WTC11 (cell line): Measurements from ENCODE around the gene ARHGEF28. TPM values are rescaled to one million over a fixed set of nuclear protein-coding genes. Genes with fewer than 3 reads are reported as not detected.

Source experiments
- ATAC-seq: fragments of 200-7000 bp; cut with Tn5 transposase; 2 replicates; pipeline ENCODE4 v1.10.0; 2021; ENCODE audit warnings: mild to moderate bottlenecking, moderate library complexity
- CTCF ChIA-PET: fragments of 300-600 bp; sonication (Branson Sonifier 250); formaldehyde crosslinking; loops from one replicate; lab custom pipeline; 2021; ENCODE audit warnings: antibody characterized with exemption; lab: Charles Lee
- POLR2A ChIA-PET: fragments of 350-600 bp; sonication (Branson Sonifier 250); formaldehyde crosslinking; loops from one replicate; lab custom pipeline; 2021; ENCODE audit warnings: antibody characterized with exemption; lab: Charles Lee
- DNase-seq: peaks from one replicate; pipeline ENCODE4 v3.0.0; 2021; ENCODE audit warnings: low spot score
- H3K27ac Mint-ChIP-seq: 2 replicates; pipeline ENCODE4 v1.8.0; 2021; ENCODE audit warnings: mixed read lengths
- H3K27me3 Mint-ChIP-seq: 2 replicates; pipeline ENCODE4 v1.8.0; 2021; ENCODE audit warnings: low read depth, mild to moderate bottlenecking, moderate library complexity, mixed read lengths
- H3K36me3 Mint-ChIP-seq: 2 replicates; pipeline ENCODE4 v1.8.0; 2021; ENCODE audit warnings: mixed read lengths
- H3K4me1 Mint-ChIP-seq: 2 replicates; pipeline ENCODE4 v1.8.0; 2022; ENCODE audit warnings: mixed read lengths
- H3K4me3 Mint-ChIP-seq: 2 replicates; pipeline ENCODE4 v1.8.0; 2021; ENCODE audit warnings: mild to moderate bottlenecking, moderate library complexity, mixed read lengths
- H3K9me3 Mint-ChIP-seq: 2 replicates; pipeline ENCODE4 v1.8.0; 2021; ENCODE audit warnings: mixed read lengths
- CBFB ChIP-seq: sonication (generic); formaldehyde crosslinking; IDR thresholded peaks from 2 replicates; pipeline ENCODE4 v1.8.1; 2022; ENCODE audit warnings: mild to moderate bottlenecking, low read depth, missing genetic modification reagents
- IRF2 ChIP-seq: sonication (generic); formaldehyde crosslinking; IDR thresholded peaks from 2 replicates; pipeline ENCODE4 v1.8.0; 2022; ENCODE audit warnings: low read depth, missing genetic modification reagents, borderline replicate concordance
- JUN ChIP-seq: sonication (generic); formaldehyde crosslinking; IDR thresholded peaks from 2 replicates; pipeline ENCODE4 v1.8.0; 2023; ENCODE audit warnings: mild to moderate bottlenecking, missing genetic modification reagents
- NR1H2 ChIP-seq: sonication (generic); formaldehyde crosslinking; IDR thresholded peaks from 2 replicates; pipeline ENCODE4 v1.9.0; 2021; ENCODE audit warnings: mild to moderate bottlenecking, moderate library complexity, missing genetic modification reagents
- SOX15 ChIP-seq: fragments of 250-450 bp; sonication (Bioruptor Pico); IDR thresholded peaks from 2 replicates; pipeline ENCODE4 v1.9.0; 2021; ENCODE audit warnings: mild to moderate bottlenecking
- TCF7 ChIP-seq: sonication (generic); formaldehyde crosslinking; IDR thresholded peaks from 2 replicates; pipeline ENCODE4 v1.8.0; 2022; ENCODE audit warnings: mild to moderate bottlenecking, low read depth, missing genetic modification reagents, moderate library complexity
- ZBTB21 ChIP-seq: sonication (generic); formaldehyde crosslinking; IDR thresholded peaks from 2 replicates; pipeline ENCODE4 v1.8.1; 2023; ENCODE audit warnings: mild to moderate bottlenecking, missing genetic modification reagents, borderline replicate concordance
- ZNF138 ChIP-seq: sonication (generic); formaldehyde crosslinking; conservative IDR thresholded peaks from 2 replicates; pipeline ENCODE4 v1.8.1; 2022; ENCODE audit warnings: mild to moderate bottlenecking, moderate library complexity, missing genetic modification reagents
- ZNF396 ChIP-seq: fragments of 250-450 bp; sonication (Bioruptor Pico); IDR thresholded peaks from 2 replicates; pipeline ENCODE4 v1.8.0; 2021; ENCODE audit warnings: mild to moderate bottlenecking, moderate library complexity, borderline replicate concordance
- ZNF423 ChIP-seq: fragments of 250-450 bp; sonication (Bioruptor Pico); IDR thresholded peaks from 2 replicates; pipeline ENCODE4 v2.1.2; 2022; ENCODE audit warnings: mild to moderate bottlenecking, moderate library complexity
- total RNA-seq: library from RNA; stranded (reverse); gene quantifications from 3 replicates; pipeline ENCODE4 v1.2.3, GENCODE V29; 2021
- TF ChIP-seq, protein P1 (sequence below): sonication (generic); formaldehyde crosslinking; IDR thresholded peaks from 2 replicates; pipeline ENCODE4 v1.8.1; 2022; ENCODE audit warnings: mild to moderate bottlenecking, moderate library complexity, missing genetic modification reagents
- TF ChIP-seq, protein P2 (sequence below): sonication (generic); formaldehyde crosslinking; IDR thresholded peaks from 2 replicates; pipeline ENCODE4 v1.8.1; 2022; ENCODE audit warnings: missing genetic modification reagents, borderline replicate concordance
- TF ChIP-seq, protein P3 (sequence below): fragments of 250-450 bp; sonication (Bioruptor Pico); IDR thresholded peaks from 2 replicates; pipeline ENCODE4 v1.9.0; 2021; ENCODE audit warnings: mild to moderate bottlenecking
- TF ChIP-seq, protein P4 (sequence below): fragments of 250-450 bp; sonication (Bioruptor Pico); IDR thresholded peaks from 2 replicates; pipeline ENCODE4 v1.9.0; 2021; ENCODE audit warnings: moderate library complexity, mild to moderate bottlenecking, inconsistent platforms, borderline replicate concordance
- TF ChIP-seq, protein P5 (sequence below): fragments of 250-450 bp; sonication (Bioruptor Pico); IDR thresholded peaks from 2 replicates; pipeline ENCODE4 v1.9.0; 2021; ENCODE audit warnings: mild to moderate bottlenecking, borderline replicate concordance
- TF ChIP-seq, protein P6 (sequence below): fragments of 200-600 bp; IDR thresholded peaks from 2 replicates; pipeline ENCODE4 v1.8.0; 2022; ENCODE audit warnings: antibody characterized with exemption
- TF ChIP-seq, protein P7 (sequence below): sonication (generic); formaldehyde crosslinking; IDR thresholded peaks from 2 replicates; pipeline ENCODE4 v1.8.0; 2022; ENCODE audit warnings: mild to moderate bottlenecking, missing genetic modification reagents

The ARHGEF28 gene
- total RNA-seq, 1 experiment from 2014 or later, result 0.96 TPM

DNA sequence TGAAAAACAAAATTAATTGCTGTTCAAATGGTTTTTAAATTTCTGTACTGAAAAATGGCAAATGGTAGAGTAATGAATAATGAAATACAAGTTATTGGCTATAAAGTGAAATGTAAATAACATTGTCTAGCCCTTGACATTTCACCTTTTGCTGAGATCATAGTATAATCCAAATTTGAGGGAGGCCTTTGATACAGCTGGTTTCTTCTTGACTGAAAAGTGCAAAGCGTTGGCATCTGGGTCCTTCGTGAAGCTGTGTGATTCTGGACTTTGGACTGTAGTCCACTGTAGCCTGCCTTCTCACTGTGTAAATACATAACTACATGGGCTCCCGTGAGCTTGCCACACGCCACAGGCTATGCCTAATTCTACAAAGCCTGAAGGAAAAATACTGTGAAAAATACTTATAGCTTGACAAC is 52.3 kb downstream of the ARHGEF28 start:
- H3K9me3 Mint-ChIP-seq, result no peaks in the 10 kb centered on the region
- H3K27me3 Mint-ChIP-seq, result no peaks in the 10 kb centered on the region
- H3K4me3 Mint-ChIP-seq, result no peak overlapping the region
- no peaks in the 10 kb centered on the region for H3K4me1 Mint-ChIP-seq
- DNase-seq (no peak), ATAC-seq (no peak)
- no peak for TF ChIP-seq CBFB (CRISPR knock-in tag)
- TF ChIP-seq, protein P1, sequence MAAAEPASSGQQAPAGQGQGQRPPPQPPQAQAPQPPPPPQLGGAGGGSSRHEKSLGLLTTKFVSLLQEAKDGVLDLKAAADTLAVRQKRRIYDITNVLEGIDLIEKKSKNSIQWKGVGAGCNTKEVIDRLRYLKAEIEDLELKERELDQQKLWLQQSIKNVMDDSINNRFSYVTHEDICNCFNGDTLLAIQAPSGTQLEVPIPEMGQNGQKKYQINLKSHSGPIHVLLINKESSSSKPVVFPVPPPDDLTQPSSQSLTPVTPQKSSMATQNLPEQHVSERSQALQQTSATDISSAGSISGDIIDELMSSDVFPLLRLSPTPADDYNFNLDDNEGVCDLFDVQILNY (CRISPR knock-in tag), result no peak
- TF ChIP-seq, protein P2, sequence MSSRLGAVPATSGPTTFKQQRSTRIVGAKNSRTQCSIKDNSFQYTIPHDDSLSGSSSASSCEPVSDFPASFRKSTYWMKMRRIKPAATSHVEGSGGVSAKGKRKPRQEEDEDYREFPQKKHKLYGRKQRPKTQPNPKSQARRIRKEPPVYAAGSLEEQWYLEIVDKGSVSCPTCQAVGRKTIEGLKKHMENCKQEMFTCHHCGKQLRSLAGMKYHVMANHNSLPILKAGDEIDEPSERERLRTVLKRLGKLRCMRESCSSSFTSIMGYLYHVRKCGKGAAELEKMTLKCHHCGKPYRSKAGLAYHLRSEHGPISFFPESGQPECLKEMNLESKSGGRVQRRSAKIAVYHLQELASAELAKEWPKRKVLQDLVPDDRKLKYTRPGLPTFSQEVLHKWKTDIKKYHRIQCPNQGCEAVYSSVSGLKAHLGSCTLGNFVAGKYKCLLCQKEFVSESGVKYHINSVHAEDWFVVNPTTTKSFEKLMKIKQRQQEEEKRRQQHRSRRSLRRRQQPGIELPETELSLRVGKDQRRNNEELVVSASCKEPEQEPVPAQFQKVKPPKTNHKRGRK, result no peak
- no peak for TF ChIP-seq JUN (CRISPR knock-in tag)
- no peak for TF ChIP-seq IRF2 (CRISPR knock-in tag)
- POLR2A ChIA-PET, result no interaction called here
- H3K36me3 Mint-ChIP-seq, result no peaks in the 10 kb centered on the region
- CTCF ChIA-PET, result no interaction called here
- H3K27ac Mint-ChIP-seq, result no peak overlapping the region

DNA sequence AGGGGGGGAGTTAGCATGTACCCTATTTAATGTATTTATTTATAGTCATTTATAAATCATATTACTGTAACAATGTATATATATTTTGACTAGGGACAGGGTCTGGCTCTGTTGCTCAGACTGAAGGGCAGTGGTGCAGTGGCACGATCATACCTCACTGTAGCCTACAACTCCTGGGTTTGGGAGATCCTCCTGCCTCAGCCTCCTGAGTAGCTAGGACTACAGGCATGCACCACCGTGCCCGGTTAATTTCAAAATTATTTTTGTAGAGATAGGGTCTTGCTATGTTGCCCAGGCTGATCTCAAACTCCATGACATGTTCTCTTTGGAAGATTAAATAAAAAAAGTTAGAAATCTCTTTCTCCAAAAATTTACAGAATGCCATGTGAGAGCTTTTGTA is 52.8 kb downstream of the ARHGEF28 start:
- CTCF ChIA-PET, result interaction anchor here (1.7 kb wide), 1 partner anchor 15 kb away, joined by 4 read pairs; no protein-coding TSS in a partner anchor
- no peaks in the 10 kb centered on the region for H3K36me3 Mint-ChIP-seq
- no peaks in the 10 kb centered on the region for H3K4me1 Mint-ChIP-seq
- no peak for ATAC-seq
- no peak for DNase-seq
- TF ChIP-seq ZNF396 (no peak), SOX15 (CRISPR knock-in tag) (no peak), ZBTB21 (no peak)
- TF ChIP-seq, protein P3, sequence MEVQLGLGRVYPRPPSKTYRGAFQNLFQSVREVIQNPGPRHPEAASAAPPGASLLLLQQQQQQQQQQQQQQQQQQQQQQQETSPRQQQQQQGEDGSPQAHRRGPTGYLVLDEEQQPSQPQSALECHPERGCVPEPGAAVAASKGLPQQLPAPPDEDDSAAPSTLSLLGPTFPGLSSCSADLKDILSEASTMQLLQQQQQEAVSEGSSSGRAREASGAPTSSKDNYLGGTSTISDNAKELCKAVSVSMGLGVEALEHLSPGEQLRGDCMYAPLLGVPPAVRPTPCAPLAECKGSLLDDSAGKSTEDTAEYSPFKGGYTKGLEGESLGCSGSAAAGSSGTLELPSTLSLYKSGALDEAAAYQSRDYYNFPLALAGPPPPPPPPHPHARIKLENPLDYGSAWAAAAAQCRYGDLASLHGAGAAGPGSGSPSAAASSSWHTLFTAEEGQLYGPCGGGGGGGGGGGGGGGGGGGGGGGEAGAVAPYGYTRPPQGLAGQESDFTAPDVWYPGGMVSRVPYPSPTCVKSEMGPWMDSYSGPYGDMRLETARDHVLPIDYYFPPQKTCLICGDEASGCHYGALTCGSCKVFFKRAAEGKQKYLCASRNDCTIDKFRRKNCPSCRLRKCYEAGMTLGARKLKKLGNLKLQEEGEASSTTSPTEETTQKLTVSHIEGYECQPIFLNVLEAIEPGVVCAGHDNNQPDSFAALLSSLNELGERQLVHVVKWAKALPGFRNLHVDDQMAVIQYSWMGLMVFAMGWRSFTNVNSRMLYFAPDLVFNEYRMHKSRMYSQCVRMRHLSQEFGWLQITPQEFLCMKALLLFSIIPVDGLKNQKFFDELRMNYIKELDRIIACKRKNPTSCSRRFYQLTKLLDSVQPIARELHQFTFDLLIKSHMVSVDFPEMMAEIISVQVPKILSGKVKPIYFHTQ, result no peak
- no peak overlapping the region for H3K4me3 Mint-ChIP-seq
- H3K27me3 Mint-ChIP-seq, result no peaks in the 10 kb centered on the region
- H3K9me3 Mint-ChIP-seq, result no peaks in the 10 kb centered on the region
- H3K27ac Mint-ChIP-seq, result no peak overlapping the region
- POLR2A ChIA-PET, result no interaction called here

DNA sequence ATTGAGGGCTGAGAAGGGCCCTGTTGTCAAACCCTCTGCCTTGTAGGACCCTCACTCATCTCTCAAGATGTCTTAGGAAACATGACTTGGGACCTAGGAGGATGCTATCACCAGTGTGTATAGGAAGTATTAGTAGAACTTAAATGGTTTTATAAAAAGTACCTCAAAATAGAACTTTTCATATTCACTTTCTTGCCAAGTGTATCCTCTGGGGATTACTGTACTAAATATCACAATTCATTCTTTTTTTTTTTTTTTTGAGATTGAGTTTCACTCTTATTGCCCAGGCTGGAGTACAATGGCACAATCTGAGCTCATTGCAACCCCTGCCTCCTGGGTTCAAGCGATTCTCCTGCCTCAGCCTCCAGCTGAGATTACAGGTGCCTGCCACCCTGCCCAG is 56.2 kb downstream of the ARHGEF28 start:
- Mint-ChIP-seq H3K27ac (no peak overlapping the region), H3K27me3 (no peaks in the 10 kb centered on the region), H3K4me3 (no peak overlapping the region), H3K4me1 (no peaks in the 10 kb centered on the region), H3K9me3 (no peaks in the 10 kb centered on the region), H3K36me3 (no peaks in the 10 kb centered on the region)
- POLR2A ChIA-PET, result no interaction called here
- CTCF ChIA-PET, result interaction anchor here (0.6 kb wide), 1 partner anchor 91 kb away, joined by 4 read pairs; no protein-coding TSS in a partner anchor
- no peak for ATAC-seq
- DNase-seq, result no peak
- TF ChIP-seq TCF7 (no peak), CBFB (CRISPR knock-in tag) (no peak), ZNF138 (CRISPR knock-in tag) (no peak), NR1H2 (CRISPR knock-in tag) (no peak), ZNF423 (CRISPR knock-in tag) (no peak)
- TF ChIP-seq, protein P4, sequence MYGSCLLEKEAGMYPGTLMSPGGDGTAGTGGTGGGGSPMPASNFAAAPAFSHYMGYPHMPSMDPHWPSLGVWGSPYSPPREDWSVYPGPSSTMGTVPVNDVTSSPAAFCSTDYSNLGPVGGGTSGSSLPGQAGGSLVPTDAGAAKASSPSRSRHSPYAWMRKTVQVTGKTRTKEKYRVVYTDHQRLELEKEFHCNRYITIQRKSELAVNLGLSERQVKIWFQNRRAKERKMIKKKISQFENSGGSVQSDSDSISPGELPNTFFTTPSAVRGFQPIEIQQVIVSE (CRISPR knock-in tag), result no peak
- TF ChIP-seq, protein P5, sequence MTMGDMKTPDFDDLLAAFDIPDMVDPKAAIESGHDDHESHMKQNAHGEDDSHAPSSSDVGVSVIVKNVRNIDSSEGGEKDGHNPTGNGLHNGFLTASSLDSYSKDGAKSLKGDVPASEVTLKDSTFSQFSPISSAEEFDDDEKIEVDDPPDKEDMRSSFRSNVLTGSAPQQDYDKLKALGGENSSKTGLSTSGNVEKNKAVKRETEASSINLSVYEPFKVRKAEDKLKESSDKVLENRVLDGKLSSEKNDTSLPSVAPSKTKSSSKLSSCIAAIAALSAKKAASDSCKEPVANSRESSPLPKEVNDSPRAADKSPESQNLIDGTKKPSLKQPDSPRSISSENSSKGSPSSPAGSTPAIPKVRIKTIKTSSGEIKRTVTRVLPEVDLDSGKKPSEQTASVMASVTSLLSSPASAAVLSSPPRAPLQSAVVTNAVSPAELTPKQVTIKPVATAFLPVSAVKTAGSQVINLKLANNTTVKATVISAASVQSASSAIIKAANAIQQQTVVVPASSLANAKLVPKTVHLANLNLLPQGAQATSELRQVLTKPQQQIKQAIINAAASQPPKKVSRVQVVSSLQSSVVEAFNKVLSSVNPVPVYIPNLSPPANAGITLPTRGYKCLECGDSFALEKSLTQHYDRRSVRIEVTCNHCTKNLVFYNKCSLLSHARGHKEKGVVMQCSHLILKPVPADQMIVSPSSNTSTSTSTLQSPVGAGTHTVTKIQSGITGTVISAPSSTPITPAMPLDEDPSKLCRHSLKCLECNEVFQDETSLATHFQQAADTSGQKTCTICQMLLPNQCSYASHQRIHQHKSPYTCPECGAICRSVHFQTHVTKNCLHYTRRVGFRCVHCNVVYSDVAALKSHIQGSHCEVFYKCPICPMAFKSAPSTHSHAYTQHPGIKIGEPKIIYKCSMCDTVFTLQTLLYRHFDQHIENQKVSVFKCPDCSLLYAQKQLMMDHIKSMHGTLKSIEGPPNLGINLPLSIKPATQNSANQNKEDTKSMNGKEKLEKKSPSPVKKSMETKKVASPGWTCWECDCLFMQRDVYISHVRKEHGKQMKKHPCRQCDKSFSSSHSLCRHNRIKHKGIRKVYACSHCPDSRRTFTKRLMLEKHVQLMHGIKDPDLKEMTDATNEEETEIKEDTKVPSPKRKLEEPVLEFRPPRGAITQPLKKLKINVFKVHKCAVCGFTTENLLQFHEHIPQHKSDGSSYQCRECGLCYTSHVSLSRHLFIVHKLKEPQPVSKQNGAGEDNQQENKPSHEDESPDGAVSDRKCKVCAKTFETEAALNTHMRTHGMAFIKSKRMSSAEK, result no peak
- TF ChIP-seq, protein P6, sequence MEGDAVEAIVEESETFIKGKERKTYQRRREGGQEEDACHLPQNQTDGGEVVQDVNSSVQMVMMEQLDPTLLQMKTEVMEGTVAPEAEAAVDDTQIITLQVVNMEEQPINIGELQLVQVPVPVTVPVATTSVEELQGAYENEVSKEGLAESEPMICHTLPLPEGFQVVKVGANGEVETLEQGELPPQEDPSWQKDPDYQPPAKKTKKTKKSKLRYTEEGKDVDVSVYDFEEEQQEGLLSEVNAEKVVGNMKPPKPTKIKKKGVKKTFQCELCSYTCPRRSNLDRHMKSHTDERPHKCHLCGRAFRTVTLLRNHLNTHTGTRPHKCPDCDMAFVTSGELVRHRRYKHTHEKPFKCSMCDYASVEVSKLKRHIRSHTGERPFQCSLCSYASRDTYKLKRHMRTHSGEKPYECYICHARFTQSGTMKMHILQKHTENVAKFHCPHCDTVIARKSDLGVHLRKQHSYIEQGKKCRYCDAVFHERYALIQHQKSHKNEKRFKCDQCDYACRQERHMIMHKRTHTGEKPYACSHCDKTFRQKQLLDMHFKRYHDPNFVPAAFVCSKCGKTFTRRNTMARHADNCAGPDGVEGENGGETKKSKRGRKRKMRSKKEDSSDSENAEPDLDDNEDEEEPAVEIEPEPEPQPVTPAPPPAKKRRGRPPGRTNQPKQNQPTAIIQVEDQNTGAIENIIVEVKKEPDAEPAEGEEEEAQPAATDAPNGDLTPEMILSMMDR, result no peak
- TF ChIP-seq, protein P7, sequence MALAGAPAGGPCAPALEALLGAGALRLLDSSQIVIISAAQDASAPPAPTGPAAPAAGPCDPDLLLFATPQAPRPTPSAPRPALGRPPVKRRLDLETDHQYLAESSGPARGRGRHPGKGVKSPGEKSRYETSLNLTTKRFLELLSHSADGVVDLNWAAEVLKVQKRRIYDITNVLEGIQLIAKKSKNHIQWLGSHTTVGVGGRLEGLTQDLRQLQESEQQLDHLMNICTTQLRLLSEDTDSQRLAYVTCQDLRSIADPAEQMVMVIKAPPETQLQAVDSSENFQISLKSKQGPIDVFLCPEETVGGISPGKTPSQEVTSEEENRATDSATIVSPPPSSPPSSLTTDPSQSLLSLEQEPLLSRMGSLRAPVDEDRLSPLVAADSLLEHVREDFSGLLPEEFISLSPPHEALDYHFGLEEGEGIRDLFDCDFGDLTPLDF (CRISPR knock-in tag), result no peak
